HG03575 (cell line): ENCODE data around the gene PI16.
A peak's percentile ranks its signal among the peaks of the same experiment; 100 is the strongest.

Experiments used
- ATAC-seq: cut with Tn5 transposase; IDR thresholded peaks from one replicate; pipeline ENCODE4 v1.9.1; 2021; ENCODE audit not compliant: unreplicated experiment, insufficient number of reproducible peaks, low FRiP score; ENCODE audit errors: extremely low read depth

Gene PI16, protein sequence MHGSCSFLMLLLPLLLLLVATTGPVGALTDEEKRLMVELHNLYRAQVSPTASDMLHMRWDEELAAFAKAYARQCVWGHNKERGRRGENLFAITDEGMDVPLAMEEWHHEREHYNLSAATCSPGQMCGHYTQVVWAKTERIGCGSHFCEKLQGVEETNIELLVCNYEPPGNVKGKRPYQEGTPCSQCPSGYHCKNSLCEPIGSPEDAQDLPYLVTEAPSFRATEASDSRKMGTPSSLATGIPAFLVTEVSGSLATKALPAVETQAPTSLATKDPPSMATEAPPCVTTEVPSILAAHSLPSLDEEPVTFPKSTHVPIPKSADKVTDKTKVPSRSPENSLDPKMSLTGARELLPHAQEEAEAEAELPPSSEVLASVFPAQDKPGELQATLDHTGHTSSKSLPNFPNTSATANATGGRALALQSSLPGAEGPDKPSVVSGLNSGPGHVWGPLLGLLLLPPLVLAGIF

DNA sequence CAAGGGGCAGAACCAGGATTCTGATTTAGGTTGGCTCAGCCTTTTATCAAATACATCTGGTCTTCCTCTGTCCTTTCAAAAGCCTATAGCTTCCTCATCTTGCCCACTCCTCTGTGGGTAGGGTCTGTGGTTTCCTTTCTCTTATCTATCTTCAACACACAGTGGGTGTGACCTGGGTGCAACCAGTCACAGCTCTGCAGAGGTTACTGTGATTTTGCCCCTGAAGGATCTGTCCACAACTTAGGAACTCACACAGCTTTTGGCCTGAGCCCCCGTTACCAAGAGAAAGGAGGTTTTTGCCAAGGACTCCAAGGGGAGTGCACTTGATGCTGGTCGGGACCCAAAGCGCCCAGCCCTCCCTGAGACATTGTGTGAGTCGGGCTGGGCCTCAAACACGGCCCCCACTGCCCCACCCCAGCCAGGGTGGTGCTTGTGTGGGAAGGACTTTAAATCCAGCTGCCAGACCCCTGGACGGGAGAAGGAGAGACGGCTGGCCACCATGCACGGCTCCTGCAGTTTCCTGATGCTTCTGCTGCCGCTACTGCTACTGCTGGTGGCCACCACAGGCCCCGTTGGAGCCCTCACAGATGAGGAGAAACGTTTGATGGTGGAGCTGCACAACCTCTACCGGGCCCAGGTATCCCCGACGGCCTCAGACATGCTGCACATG, at the start of gene PI16:
TSS of gene PI16 (plus strand) at position 477 of the 670 bp plus-strand sequence. CDS start at position 500, 23 bp downstream.
- ATAC-seq, result no peak

DNA sequence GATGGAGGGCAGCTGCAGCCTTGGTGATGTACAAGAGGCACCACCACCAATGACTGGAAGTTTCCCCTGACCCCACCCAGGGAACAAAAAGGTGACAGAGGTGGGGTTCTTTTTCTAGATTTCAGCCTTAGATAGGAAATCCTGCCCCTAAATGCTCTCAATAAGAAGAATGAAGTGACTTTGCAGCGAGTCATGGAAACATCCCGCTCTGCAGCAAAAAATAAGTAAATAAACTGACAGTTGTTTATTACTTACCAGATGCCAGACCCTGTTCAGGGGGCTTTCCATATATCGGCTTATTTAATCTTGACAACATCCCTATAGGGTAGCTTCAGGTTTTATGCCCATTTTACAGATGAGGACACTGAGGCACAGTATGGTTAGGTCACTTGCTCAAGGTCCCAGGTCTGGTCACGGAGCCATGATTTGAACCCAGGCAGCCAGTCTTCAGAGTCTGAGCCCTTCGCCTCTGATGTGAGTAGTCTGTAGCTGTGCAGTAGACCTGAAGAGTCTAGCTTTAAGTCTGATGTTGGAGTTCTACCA, 49.6 kb upstream of the PI16 start:
- ATAC-seq, result no peak

DNA sequence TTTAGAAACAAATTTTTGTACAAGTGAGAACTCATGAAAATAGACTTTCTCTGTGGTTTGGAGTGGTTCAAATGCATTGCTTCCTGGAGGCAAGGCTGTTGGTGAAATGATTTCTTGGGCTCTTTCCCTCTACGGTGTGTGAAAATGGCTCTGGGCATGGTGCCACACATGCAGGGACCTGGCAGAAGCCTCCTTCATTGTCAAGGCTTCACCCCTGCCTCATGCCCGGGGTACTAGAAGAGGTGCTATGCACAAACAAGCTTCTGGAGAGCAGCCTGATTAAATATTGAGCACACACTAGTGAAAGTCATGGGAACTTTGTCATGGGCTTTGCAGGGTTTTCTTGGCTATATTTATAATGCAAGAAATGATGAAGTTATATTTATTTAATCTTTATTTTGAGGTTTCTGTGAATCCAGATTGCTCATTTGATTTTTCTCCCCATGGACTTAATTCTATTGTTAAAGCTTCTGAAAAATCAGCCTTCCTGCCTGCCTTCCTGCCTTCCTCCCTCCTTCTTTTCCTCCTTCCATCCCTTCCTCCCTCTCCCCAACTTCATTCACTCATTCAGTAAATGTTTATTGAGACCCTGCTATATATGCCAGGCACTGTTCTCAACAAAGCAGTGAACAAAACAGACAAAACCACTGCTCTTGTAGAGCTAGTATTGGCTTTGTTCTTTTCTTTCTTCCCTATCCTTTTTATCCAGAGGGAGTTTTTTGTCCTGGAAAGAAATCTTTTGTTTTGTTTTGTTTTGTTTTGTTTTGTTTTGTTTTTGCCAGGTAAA, 47.8 kb upstream of the PI16 start:
- no peak for ATAC-seq

DNA sequence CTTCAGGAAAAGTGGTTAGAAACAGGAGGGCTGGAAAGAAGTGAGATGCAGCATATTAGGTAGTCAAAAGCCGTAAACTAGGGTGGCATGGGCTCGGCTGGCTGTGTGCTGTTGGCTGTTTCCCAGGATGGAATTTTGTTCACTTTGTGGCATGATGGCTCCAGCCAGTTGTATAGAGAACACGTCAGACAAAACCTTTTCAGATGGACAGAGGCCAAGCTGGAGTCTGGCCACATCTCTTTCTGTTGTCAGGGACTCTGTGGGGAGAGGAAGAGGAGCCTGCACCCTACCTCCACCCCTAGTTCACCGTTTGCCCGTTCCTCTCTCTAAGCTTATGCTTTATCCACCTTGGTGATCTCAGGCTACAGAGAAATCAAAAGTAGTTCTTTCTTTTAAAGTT, 46.8 kb upstream of the PI16 start:
- ATAC-seq, result no peak

DNA sequence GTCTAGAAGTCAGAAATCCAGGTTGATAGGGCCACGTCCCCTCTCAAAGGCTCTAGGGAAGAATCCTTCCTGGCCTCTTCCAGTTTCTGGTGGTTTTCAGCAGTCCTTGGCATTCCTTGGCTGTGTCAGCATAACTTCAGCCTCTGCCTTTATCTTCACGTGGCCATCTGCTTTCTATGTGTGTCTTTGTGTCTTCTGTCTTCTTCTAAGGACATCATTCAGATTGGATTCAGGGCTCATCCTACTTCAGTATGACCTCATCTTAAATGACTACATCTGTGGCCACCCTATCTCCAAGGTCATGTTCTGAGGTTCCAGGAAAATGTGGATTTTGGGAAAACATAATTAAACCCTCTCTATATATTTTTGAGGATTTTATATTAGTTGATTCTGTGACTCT, 45.8 kb upstream of the PI16 start:
- no peak for ATAC-seq

DNA sequence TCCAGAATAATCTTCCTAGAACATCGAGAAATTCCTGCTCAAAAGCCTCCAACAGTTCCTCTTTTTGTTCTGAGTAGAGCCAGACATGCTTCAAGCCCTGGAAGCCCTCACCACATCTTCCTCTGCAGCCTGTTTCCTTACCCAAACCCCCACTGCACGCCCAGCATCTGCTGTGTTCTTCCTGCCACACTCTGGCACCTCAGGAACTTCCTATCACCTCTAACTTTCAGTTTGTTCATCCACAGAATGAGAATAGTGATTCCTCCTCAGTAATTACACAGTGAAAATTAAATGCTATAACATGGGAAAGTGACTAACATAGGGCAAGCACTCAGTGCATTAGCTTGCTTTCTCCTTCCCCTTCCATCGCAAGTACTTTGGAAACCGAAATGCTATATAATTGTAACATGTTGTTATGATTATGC, 42.5 kb upstream of the PI16 start:
- ATAC-seq, result no peak

DNA sequence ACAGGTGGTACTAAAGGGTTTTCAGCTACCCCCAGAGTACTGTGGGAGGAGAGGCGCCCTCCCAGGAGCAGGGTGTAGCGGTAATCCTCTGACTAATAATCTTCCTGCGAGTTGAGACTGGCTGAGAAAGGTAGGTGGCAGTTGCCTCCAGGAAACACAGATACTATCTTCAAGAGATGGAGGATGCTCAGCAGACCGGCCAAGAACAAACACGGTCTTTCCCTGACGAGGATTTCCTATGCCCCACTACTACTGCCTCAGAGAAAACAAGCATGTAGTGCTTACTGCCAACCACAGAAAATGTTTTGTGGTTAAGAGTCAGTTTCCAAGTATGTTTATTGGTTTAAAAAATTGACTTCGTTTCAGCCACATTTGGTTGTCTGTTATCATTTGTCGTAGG, 42.0 kb upstream of the PI16 start:
- ATAC-seq, result peak; percentile 61

DNA sequence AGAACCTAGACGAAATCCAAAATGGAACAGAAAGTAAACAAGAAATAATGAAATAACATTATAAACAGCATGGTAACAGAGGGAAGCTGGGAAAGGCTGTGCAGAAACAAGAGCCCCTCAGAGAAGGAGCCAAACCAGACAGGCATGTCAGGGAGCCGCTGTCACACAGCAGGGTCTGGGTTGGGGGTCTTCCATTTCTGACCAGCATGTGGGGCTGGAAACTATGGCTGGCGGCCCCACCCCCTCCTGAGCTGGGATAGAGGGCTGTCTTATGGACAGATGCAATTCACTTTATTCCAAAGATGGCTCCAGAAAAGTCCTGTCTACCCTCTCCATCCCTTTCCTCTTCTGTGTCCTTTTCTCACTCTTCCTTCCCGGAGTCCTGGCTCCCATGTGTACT, 41.5 kb upstream of the PI16 start:
- no peak for ATAC-seq

DNA sequence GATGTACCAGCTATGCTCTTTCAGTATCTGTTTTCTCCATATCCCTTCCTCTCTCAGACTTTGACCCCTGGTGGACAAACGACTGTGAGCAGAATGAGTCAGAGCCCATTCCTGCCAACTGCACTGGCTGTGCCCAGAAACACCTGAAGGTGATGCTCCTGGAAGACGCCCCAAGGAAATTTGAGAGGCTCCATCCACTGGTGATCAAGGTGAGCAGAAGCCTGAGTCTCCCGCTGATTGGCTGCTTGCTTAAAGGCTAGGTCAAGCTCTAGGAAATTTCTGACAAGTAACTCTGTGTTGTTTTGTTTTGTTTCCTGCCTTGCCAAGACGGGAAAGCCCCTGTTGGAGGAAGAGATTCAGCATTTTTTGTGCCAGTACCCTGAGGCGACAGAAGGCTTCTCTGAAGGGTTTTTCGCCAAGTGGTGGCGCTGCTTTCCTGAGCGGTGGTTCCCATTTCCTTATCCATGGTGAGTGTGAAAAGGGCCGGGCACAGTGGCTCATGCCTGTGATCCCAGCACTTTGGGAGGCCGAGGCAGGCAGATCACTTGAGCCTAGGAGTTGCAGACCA, 40.2 kb upstream of the PI16 start:
- no peak for ATAC-seq

DNA sequence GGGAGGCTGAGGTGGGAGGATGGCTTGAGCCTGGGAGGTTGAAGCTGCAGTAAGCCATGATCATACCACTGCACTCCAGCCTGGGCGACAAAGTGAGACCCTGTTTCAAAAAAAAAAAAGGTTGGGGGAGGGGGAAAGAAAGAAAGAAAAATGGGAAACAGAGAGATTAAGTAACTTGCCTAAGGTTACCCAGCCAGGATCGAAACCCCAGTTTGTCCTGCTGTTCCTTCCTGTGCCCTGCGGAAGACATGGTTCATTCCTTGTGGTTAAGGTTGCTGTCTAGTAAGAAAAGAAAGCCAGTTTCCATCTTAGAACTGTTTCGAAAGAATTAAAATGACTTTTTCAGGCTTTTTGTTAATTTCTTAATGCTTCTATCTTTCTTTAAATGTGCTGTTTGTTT, 38.9 kb upstream of the PI16 start:
- ATAC-seq, result no peak

DNA sequence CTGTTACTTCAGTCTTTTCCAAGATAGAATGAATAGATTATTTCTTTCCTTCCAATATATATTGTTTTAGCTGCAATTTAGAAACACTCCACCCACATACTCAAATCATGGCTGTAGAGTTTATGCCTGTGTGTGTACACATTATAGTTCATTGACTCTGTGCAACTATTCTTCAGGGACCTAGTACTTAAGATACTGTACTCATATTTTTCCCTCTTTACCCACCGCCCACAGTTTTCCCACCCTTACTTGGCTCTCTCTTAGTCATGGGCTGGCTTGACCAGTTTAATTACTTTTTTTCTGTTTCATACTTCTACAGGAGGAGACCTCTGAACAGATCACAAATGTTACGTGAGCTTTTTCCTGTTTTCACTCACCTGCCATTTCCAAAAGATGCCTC, 38.4 kb upstream of the PI16 start:
- no peak for ATAC-seq

DNA sequence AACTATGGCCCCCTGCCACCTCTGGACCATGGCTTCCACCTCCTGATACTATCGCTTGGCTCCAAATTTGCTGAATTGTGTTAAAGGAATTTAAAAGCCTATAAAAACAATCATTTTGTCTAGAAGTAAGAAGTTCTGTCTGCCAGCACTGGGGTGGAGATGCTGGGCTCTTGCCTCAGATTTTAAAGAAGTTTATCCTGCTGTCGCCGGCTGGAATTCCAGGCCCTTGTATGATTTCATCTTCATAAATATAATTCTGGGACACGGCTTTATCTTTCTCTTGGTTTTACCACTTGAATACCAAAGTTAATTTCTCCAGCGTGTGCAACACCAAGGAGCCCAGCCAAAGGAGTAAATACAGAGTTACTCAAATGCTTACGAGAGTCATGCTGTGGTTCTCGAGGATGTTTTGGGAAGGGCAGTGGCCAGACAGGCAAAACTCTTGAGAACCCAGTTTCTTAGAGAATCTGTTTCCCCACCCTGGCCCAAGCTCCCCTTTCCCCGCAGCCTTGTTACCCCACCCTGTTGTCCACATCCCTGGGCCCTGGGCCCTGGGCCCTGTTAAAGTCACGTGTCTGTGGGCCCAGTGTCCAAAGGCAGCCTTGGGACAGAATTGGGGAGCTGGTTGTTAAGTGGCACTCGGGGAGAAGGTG, 36.9 kb upstream of the PI16 start:
- no peak for ATAC-seq

DNA sequence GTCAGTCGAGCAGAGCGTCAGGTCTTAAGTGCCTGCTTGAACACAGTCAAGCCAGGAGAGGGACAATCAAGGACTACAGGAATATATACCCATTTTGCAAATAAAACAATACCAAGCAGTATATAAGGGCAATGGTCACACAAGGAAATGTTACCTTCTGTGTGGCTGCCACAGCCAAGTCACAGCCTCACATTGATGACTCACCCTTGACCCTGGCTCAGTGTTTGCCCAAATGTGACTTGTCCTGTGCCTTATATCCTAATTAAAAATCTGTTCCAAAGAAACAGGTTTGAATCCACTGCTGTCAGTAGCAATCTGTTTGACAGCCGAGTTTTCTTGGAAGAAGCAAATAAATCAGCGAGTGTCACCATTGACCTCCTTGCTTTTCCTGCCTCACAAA, 34.5 kb upstream of the PI16 start:
- no peak for ATAC-seq

DNA sequence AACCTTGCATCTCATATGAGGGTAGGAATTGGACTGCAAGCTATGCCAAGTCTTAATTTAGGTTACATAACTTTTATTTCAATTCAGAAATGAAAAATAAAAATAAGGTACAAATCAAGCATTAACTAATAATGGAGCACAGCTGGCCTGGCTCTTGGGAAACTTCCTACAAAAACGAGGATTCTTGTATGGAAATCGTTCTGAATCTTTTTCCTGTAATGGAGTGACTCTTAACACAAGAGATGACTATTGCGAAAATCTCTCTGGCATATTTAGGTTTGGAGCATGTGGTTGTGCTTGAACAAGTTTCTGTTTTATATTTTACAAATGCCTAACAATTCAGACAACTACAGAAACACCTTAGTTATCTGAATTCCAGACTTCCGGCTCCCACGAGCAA, 34.0 kb upstream of the PI16 start:
- no peak for ATAC-seq

DNA sequence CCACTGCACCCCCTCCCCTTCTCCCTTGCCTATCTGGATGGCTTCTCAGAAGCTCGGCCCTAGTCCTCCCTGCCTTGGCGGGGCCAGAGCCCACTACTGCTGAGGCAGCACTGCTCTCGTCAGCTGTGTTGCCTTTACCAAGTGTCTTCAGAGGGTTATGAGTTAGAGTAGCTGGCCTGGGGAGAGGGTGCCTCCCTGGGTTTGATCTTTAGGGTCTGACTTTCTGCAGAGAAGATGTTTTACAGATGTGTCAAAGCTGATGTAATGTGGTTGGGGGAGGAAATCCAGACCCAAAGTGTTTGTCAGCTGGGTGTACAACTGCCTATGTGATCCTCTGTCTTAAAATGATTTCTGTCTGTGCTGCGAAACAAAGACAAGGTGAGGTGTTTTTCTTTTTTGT, 30.4 kb upstream of the PI16 start:
- ATAC-seq, result no peak

DNA sequence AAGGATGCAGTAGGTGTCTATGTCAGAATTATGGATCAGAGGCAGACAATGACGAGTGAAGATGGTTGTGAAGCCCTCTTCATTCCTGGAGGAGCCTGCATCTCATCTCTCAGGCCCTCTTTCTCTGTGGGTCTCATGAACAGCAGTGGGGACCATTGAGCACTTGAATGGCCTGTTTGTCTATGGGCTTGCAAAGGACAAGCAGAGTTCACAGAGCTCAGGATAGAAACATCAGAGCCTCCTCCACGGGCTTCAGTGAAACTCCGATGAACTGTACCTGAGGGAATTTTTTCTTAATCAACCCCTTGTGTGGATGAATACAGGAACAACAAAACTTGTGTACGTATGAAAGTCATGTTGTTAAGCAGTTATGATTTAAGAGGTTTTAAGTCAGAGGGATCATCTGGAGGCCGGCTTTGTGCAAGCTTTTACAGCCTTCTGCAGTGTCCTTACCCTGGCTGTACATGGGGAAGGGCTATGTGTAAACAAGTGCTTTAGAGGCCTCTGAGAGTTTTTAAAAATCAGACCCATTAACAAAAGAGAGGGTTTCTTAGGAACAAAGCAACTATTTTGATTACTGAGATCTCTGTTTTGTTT, 29.7 kb upstream of the PI16 start:
- ATAC-seq, result no peak

DNA sequence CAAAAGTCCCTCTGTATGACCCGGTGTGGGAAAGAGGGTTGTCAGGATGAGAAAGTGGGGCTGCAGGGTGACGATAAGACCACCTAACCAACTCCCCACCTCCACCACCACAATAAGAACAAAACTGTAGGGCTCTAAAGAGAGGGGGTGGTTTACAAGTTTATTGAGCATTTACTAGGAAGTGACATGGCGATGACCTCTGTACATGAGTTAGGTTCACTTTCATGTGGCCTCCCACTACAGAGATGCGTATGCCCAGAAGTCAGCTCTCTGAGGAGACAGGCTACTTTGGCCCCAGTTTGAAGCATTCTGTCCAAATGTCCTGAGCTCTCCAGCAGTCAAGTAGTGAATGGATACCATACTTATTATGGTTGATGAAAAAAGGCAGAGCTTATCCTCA, 28.7 kb upstream of the PI16 start:
- ATAC-seq, result no peak

DNA sequence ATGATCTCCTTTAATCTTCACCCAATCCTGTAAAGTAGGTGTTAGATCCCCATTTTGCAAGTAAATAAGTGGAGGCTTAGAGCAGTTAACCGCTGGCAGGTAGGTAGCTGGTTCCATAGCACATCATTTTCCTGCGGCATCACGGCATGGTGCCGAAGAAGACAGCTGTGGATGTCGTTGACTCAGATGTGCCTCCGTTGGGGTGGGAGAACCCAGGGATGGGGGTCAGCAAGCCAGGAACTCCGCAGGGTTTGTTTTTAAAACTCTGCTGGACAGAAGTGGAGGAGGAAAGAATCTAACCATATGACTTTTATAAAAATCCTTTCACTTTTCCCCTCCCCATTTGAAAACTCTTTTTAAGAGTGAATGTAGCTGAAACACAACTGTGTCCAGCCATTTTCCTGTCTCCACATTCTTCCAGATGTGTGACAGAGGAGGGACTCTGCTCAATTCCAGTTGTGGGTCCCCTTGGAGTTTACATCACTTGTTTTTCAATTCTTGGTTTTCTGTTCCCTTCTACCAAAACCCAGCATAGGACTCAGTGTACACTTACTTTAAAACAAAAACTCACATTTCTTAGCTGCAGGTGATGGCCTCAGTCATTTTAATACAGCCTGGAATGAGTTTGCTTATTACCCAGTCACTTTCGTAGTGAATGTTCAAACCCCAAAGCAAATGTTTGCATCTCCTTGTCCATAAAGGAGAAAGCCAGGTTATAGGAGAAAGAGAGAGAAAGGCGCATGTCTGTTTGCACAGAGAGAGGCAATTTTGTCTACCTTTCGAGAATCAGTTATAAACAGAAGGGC, 27.6 kb upstream of the PI16 start:
- ATAC-seq, result no peak
